Epithelial cell of esophagus (primary cell): ENCODE measurements around the gene GADL1.
A peak's percentile ranks its signal among the peaks of the same experiment; 100 is the strongest.

Source experiments
- DNase-seq: peaks from one replicate; pipeline ENCODE4 v3.0.0; 2010; ENCODE audit warnings: low read depth
- H3K4me3 ChIP-seq: 2 replicates; pipeline ENCODE4 v1.5.1; 2011; ENCODE audit warnings: mild to moderate bottlenecking, low read length, control low read depth
- CTCF ChIP-seq: IDR thresholded peaks from 2 replicates; pipeline ENCODE4 v1.5.1; 2011; ENCODE audit warnings: low read depth, mild to moderate bottlenecking, low read length, control low read depth, inconsistent platforms; ENCODE audit not compliant: insufficient read depth; ENCODE audit errors: missing control alignments

GADL1 gene

GRCh38 chr3:30886888-30887287 lies 7.6 kb downstream of the GADL1 start:
- no peak for DNase-seq
- no peak overlapping the region for H3K4me3 ChIP-seq
- no peak for TF ChIP-seq CTCF

- no peak overlapping the region for H3K4me3 ChIP-seq
- no peak for TF ChIP-seq CTCF
- no peak for DNase-seq
Observed at GRCh38 chr3:30878862-30879261, 15.6 kb downstream of the GADL1 start.

GRCh38 chr3:30875505-30875904 lies 19.0 kb downstream of the GADL1 start:
- TF ChIP-seq CTCF, result no peak
- DNase-seq, result no peak
- no peak overlapping the region for H3K4me3 ChIP-seq

- no peak overlapping the region for H3K4me3 ChIP-seq
- peak; percentile 38 for DNase-seq
- TF ChIP-seq CTCF, result no peak
Observed at GRCh38 chr3:30873671-30874070, 20.8 kb downstream of the GADL1 start.

GRCh38 chr3:30872879-30873278 lies 21.6 kb downstream of the GADL1 start:
- no peak overlapping the region for H3K4me3 ChIP-seq
- no peak for TF ChIP-seq CTCF
- DNase-seq, result no peak

- no peak for TF ChIP-seq CTCF
- DNase-seq, result no peak
- no peak overlapping the region for H3K4me3 ChIP-seq
Observed at GRCh38 chr3:30871720-30872119, 22.7 kb downstream of the GADL1 start.

- no peak for TF ChIP-seq CTCF
- DNase-seq, result no peak
- H3K4me3 ChIP-seq, result no peak overlapping the region
Observed at GRCh38 chr3:30864836-30865235, 29.6 kb downstream of the GADL1 start.
